Tibial artery (tissue), 4 donors: ENCODE measurements around the gene TOGARAM2.

ENCODE experiments used
- DNase-seq, 2 donors: peaks; one replicate each; pipeline ENCODE4 v3.0.0-alpha.2; 2019
- H3K27ac ChIP-seq, 2 donors: fragments of 200-600 bp; sonication (generic) in 1 of 2; 1 replicate in 1 of 2; 2 replicates in 1 of 2; pipeline ENCODE4 v1.5.1; 2018 to 2019; ENCODE audit warnings: mild to moderate bottlenecking in 1 of 2
- H3K27me3 ChIP-seq, 2 donors: fragments of 200-600 bp; sonication (generic) in 1 of 2; one replicate each; pipeline versions ENCODE4 v1.5.1 to v1.6.0; 2016 to 2019
- H3K36me3 ChIP-seq, 3 donors: fragments of 200-600 bp; sonication (generic) in 2 of 3; one replicate each; pipeline ENCODE4 v1.5.1; 2016 to 2019; ENCODE audit warnings: mild to moderate bottlenecking in 2 of 3
- H3K4me1 ChIP-seq, 4 donors: fragments of 200-600 bp; sonication (generic) in 2 of 4; 1 replicate in 3 of 4; 2 replicates in 1 of 4; pipeline ENCODE4 v1.5.1; 2016 to 2019
- H3K4me3 ChIP-seq, 2 donors: fragments of 200-600 bp; sonication (generic) in 1 of 2; 1 replicate in 1 of 2; 2 replicates in 1 of 2; pipeline ENCODE4 v1.5.1; 2018 to 2019; ENCODE audit warnings: mild to moderate bottlenecking in 2 of 2
- H3K9me3 ChIP-seq, 3 donors: fragments of 200-600 bp; sonication (generic) in 1 of 3; one replicate each; pipeline ENCODE4 v1.5.1; 2016 to 2019
- intact Hi-C: fragments of 100-400 bp; cut with DNase I; formaldehyde crosslinking; loops from one replicate; pipeline ENCODE4 v1.15.0; 2023; ENCODE audit warnings: low total_unique reads
- TF ChIP-seq, protein P1 (sequence below), 2 experiments: fragments of 200-600 bp in 1 of 2; fragments of 450-650 bp in 1 of 2; IDR thresholded peaks; one replicate each; pipeline ENCODE4 v1.5.1; 2017 to 2019; ENCODE audit warnings: antibody characterized with exemption in 2 of 2, mild to moderate bottlenecking in 1 of 2, moderate library complexity in 1 of 2

Gene TOGARAM2

DNA sequence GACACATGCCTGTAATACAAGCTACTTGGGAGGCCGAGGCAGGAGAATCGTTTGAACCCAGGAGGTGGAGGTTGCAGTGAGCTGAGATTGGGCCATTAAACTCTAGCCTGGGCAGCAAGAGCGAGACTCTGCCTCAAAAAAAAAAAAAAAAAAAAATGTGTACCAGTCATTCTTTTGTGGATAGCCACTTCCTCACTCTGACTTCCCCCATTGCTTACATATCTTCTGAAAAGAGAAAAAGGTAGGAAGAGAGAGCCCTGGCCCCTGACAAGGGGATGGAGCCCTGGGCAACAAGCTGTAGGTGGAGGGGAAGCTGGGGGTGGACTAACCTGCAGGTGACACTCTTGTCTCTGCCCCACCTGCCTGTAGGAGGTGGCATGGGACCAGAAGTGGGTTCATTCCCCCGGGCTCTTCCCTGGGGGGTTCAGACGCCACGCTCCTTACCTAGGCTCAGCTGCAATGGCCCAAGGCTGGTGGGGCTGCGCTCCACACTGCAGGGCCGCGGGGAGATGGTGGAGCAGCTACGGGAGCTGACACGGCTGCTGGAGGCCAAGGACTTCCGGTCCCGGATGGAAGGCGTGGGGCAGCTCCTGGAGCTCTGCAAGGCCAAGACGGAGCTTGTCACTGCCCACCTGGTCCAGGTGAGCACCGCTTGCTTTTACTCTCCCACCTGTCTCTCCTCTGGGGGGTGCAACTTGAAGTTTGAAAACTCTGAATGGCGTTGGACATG lies 54.1 kb downstream of the TOGARAM2 start:
- Histone ChIP-seq H3K9me3 (no peaks in the 10 kb centered on the region), H3K4me3 (no peak overlapping the region), H3K27me3 (no peaks in the 10 kb centered on the region), H3K36me3 (no peaks in the 10 kb centered on the region), H3K4me1 (peaks cover 0 to 15% (median 9%) of the 10 kb centered on the region in 4 donors), H3K27ac (no peak overlapping the region)
- DNase-seq, result no peak
- TF ChIP-seq, protein P1, sequence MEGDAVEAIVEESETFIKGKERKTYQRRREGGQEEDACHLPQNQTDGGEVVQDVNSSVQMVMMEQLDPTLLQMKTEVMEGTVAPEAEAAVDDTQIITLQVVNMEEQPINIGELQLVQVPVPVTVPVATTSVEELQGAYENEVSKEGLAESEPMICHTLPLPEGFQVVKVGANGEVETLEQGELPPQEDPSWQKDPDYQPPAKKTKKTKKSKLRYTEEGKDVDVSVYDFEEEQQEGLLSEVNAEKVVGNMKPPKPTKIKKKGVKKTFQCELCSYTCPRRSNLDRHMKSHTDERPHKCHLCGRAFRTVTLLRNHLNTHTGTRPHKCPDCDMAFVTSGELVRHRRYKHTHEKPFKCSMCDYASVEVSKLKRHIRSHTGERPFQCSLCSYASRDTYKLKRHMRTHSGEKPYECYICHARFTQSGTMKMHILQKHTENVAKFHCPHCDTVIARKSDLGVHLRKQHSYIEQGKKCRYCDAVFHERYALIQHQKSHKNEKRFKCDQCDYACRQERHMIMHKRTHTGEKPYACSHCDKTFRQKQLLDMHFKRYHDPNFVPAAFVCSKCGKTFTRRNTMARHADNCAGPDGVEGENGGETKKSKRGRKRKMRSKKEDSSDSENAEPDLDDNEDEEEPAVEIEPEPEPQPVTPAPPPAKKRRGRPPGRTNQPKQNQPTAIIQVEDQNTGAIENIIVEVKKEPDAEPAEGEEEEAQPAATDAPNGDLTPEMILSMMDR (IDR thresholded peaks at IDR 0.05), result no peak
- intact Hi-C loops, result no loop called here

DNA sequence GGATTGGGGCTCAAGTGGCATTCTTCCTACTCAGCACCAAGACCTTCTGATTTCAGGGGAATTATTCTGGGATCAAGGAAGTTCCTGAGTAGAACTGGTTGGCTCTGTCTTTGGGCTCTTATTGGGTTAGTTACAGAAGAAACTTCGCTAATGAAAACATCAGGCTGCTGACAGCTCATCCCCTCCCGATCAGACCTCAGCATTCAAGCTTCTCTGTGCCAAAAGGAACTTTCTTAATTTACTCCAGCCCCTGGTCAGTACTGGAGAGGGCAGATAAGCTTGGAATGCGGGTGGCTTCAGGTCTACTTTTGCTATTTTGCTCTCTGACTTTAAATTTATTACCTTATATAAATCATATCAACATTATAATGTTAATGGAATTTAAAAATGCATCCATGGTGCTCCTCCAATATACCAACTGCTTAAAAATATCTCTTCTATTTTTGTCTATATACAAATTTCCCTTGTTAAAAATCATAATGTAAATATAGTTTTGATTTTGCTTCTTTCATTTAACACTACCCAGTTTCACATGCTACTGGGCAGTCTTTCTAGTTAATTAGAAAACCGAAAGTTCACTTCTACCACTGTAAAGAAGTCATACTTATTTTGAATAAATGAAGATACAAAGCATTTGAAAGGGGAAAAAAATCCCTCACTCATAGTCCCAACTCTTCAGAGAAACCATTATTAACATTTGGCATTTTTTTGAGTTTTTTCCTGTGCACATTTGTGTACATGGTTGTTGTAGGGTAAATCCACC lies 58.8 kb downstream of the TOGARAM2 start:
- Histone ChIP-seq H3K9me3 (no peaks in the 10 kb centered on the region), H3K4me3 (no peak overlapping the region), H3K27ac (no peak overlapping the region), H3K27me3 (no peaks in the 10 kb centered on the region), H3K4me1 (peaks cover 0 to 19% (median 11%) of the 10 kb centered on the region in 4 donors), H3K36me3 (no peaks in the 10 kb centered on the region)
- no peak for DNase-seq
- TF ChIP-seq, protein P1 (IDR thresholded peaks at IDR 0.05), result no peak
- intact Hi-C loops, result no loop called here

DNA sequence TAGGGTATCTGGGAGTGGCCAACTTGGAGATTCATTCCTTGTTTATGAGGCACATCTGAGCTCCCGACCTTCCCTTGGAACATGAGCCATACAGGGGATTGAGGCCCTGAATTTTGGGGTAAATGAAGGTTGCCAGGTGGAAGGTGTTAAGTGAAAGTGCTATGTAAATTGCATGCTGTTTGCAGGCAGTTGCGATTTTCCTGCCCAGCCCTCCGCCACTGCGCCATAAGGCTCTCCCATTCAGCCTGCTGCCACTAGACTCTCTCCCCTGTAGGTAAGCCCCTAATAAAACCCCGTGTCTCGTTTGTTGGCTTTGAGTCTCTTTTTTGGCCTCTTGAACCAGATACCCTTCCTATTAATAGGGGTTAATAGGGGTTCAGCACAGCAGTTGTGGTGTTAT lies 59.5 kb downstream of the TOGARAM2 start:
- TF ChIP-seq, protein P1 (IDR thresholded peaks at IDR 0.05), result no peak
- Histone ChIP-seq H3K27ac (no peak overlapping the region), H3K4me1 (peaks cover 0 to 19% (median 11%) of the 10 kb centered on the region in 4 donors), H3K27me3 (no peaks in the 10 kb centered on the region), H3K36me3 (no peaks in the 10 kb centered on the region), H3K4me3 (no peak overlapping the region), H3K9me3 (no peaks in the 10 kb centered on the region)
- DNase-seq, result no peak
- intact Hi-C loops, result no loop called here

DNA sequence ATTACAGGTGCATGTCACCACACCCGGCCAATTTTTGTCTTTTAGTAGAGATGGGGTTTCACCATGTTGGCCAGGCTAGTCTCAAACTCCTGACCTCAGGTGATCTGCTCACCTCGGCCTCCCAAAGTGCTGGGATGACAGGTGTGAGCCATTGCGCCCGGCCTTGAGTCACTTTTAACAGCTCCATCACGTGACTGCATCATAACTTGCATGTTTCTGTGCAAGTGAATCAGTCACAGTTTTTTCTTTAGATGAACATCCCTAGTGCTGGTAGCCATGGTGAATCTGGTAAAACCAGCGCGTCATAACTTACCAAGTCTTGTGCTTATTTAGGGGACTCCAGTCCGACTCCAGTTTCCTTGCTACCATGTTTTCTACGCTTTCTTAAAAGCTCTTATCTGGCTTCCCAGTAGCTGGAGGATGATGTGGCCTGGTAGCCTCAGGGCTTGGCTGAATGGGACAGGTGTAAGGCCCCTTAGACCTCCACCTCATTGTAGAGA lies 60.1 kb downstream of the TOGARAM2 start:
- no peaks in the 10 kb centered on the region for H3K36me3 ChIP-seq
- peaks cover 0 to 19% (median 11%) of the 10 kb centered on the region in 4 donors for H3K4me1 ChIP-seq
- no peak overlapping the region for H3K4me3 ChIP-seq
- intact Hi-C loops, result no loop called here
- H3K27me3 ChIP-seq, result no peaks in the 10 kb centered on the region
- H3K9me3 ChIP-seq, result no peaks in the 10 kb centered on the region
- TF ChIP-seq, protein P1 (IDR thresholded peaks at IDR 0.05), result no peak
- DNase-seq, result no peak
- H3K27ac ChIP-seq, result no peak overlapping the region

DNA sequence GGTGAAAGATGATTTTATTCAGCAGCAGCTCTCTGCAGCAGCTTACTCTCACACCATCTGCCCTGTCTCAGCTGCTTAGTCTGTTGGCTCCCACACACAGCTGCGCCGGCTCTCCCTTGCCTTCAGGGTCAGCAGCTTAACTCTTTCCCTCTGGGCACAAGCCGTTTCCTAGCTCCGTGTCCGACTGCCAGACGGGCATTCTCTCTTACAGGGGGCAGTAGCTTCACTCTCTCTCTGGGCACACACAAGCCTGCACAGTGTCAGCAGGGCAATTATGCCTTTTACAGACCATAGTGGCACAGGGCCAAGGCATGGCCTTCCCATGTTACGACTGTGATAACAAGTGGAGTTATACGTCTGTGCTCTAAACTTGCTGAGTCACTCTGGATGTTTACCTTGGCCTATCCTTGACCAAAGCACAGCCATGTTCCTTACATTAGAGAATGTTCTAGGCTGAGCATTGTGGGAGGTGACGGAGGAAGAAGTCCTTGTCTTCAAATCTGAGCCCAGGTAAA lies 61.5 kb downstream of the TOGARAM2 start:
- DNase-seq, result no peak
- Histone ChIP-seq H3K27me3 (no peaks in the 10 kb centered on the region), H3K4me1 (peaks cover 0 to 19% (median 11%) of the 10 kb centered on the region in 4 donors), H3K9me3 (no peaks in the 10 kb centered on the region), H3K36me3 (no peaks in the 10 kb centered on the region), H3K4me3 (no peak overlapping the region), H3K27ac (no peak overlapping the region)
- TF ChIP-seq, protein P1 (IDR thresholded peaks at IDR 0.05), result no peak
- intact Hi-C loops, result no loop called here
